T-helper 9 cell (primary cell): ENCODE results near the gene GEMIN7.

Experiments used
- DNase-seq: peaks from one replicate; pipeline ENCODE4 v3.0.0-alpha.2; 2020
- total RNA-seq, 2 donors: gene quantifications; one replicate each; lab custom pipeline; 2026; lab: John Stamatoyannopoulos, UW

The GEMIN7 gene
- total RNA-seq: 1.4 to 13.8 reads per million in 2 donors

- peak; percentile 68 for DNase-seq
Observed at GRCh38 chr19:45079063-45079910, at the start of gene GEMIN7. Gene GEMIN7, plus strand, starts transcription at chr19:45079260. Its CDS starts 10,855 bp downstream, at chr19:45090115.

- no peak for DNase-seq
Observed at GRCh38 chr19:45030825-45031224, 48.2 kb upstream of the GEMIN7 start.

- no peak for DNase-seq
Observed at GRCh38 chr19:45032421-45032820, 46.6 kb upstream of the GEMIN7 start.

GRCh38 chr19:45035755-45036154 lies 43.3 kb upstream of the GEMIN7 start:
- DNase-seq: no peak

- no peak for DNase-seq
Observed at GRCh38 chr19:45037393-45038169, 41.5 kb upstream of the GEMIN7 start.

GRCh38 chr19:45038931-45039893 lies 39.8 kb upstream of the GEMIN7 start, which contains the start of gene CLASRP:
Gene CLASRP, plus strand, starts transcription at chr19:45039045. Its CDS starts 1,168 bp downstream, at chr19:45040213.
- peak; percentile 85 for DNase-seq

- DNase-seq: no peak
Observed at GRCh38 chr19:45040059-45040771, 38.8 kb upstream of the GEMIN7 start.

GRCh38 chr19:45041125-45041524 lies 37.9 kb upstream of the GEMIN7 start:
- DNase-seq: no peak

GRCh38 chr19:45045671-45046353 lies 33.2 kb upstream of the GEMIN7 start:
- DNase-seq: no peak

GRCh38 chr19:45046355-45046754 lies 32.7 kb upstream of the GEMIN7 start:
- no peak for DNase-seq

- no peak for DNase-seq
Observed at GRCh38 chr19:45047188-45047797, 31.8 kb upstream of the GEMIN7 start.

- no peak for DNase-seq
Observed at GRCh38 chr19:45049073-45049736, 29.9 kb upstream of the GEMIN7 start.

GRCh38 chr19:45050036-45050435 lies 29.0 kb upstream of the GEMIN7 start:
- DNase-seq: no peak

- DNase-seq: no peak
Observed at GRCh38 chr19:45051929-45052579, 27.0 kb upstream of the GEMIN7 start.

GRCh38 chr19:45056831-45057230 lies 22.2 kb upstream of the GEMIN7 start:
- no peak for DNase-seq

GRCh38 chr19:45057444-45057843 lies 21.6 kb upstream of the GEMIN7 start:
- DNase-seq: no peak

- DNase-seq: no peak
Observed at GRCh38 chr19:45058622-45059159, 20.4 kb upstream of the GEMIN7 start.

GRCh38 chr19:45059258-45059965 lies 19.6 kb upstream of the GEMIN7 start:
- DNase-seq: peak; percentile 90

- DNase-seq: no peak
Observed at GRCh38 chr19:45061965-45062364, 17.1 kb upstream of the GEMIN7 start.
